CD4-positive, alpha-beta T cell treated with Interleukin-21 for 1 hour (primary cell): ENCODE data around the gene TJAP1.
"Not testable (repeated sequence)": the region's sequence is repeated elsewhere in the genome, so short reads cannot be mapped to it uniquely, and the experiment has no call there.

Source experiments
- DNase-seq: peaks from one replicate; pipeline ENCODE4 v3.0.0-alpha.2; 2020

TJAP1 gene

DNA sequence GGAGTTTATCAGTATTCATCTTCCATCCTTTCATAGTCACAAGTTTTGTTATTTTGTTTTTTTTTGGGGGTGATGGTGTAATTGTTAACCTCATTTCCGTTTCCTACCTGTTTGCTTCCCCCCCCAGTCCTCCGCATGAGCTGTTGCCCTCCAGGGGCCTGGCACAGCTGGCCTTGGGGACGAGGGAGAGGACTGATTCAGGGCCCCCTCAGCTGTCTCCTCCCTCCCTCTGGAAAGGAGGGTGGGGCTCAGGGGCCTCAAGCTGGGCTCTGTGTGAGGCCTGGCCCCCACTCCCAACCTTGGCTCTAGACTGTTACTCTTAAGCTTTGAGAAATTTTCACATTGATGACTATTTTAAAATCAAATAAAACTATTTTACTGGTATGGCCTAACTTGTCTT lies 28.8 kb downstream of the TJAP1 start:
- no peak for DNase-seq

- DNase-seq, result peak; percentile 85
These were observed 29.5 kb downstream of the TJAP1 start for GRCh38 chr6:43506667-43507471.

DNA sequence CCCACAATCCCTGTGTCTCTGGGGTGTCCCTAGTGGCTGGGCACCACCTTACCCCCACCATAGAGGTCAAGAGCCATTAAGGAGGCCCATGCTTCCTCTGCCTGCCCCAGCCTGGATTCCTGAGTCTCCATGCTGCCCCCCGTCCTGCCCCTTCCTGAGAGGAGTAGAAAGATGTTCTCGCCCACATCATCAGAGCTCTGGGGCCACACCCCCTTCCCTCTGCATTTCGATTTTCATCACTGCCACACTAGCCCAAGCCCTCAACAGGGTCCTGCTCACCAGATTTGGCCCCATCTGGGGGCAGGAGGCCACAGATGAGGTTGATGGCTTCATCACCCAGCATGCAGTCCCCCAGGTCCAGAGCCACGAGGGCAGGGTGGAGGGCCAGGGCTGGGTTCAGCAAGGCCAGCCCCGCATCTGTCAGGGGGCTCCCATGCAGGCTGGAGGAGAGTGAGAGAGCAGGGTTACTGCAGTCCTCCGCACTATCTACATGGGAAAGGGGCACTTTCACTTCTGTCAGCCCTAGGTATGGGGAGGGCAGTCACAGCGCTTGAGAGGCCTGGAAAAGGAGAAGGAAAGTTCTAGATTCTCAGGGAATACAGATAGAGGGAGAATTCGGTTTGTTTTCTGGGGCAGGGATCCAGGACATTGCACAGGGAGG lies 31.2 kb downstream of the TJAP1 start:
- no peak for DNase-seq

GRCh38 chr6:43509142-43509983 lies 32.0 kb downstream of the TJAP1 start:
- DNase-seq, result no peak

DNA sequence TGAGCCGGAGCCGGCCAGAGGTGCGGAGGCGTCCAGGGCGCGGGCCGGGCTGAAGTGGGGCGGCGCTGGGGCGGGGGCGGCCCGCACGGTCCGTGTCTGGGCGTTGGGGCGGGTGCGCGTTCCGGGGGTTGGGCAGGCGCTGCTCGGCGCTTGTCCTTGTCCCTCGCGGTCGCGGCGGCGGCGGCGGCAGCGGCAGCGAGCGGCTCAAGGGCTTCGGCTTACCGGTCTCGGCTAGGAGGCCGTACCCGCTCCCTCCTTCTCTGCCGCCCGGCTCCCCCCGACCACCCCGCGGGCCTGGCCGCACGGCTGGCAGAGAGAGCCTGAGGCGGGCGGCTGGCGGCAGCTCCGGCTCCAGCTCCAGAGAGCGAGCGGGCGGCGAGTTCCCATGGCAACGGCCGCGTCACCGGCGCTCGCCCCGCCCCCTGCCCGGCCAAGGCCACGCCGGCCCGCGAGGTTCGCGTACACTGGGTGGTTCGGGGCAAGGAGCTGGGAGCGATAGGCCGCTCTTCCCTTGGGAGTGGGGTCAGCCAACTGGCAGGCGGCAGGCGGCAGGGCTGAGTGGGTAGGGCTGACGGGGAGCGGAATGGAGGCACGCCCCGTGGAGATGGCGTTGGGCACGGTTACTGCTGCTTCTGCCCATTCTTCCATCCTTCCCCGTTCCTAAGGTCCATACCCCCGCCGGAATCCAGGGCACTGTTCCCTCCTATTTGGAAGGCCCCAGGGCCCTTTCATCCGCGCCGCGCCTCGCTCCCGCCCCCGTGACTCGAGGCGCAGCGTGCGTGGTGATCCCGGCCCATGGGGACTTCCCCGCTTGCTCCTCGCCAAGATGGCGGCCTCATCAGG lies 32.8 kb downstream of the TJAP1 start, which contains the start of gene LRRC73:
Gene LRRC73 (minus strand): TSS at position 363 of the 843 bp plus-strand sequence. CDS start 561 bp downstream, outside the sequence.
- peak; percentile 81 for DNase-seq

- no peak for DNase-seq
These were observed 33.4 kb downstream of the TJAP1 start for GRCh38 chr6:43510827-43511163.

- no peak for DNase-seq
These were observed 34.5 kb downstream of the TJAP1 start for GRCh38 chr6:43511824-43512415.

- DNase-seq, result no peak
These were observed 38.4 kb downstream of the TJAP1 start for GRCh38 chr6:43515808-43516207.

- no peak for DNase-seq
These were observed 39.0 kb downstream of the TJAP1 start for GRCh38 chr6:43516367-43516696.

GRCh38 chr6:43516697-43517504 lies 39.5 kb downstream of the TJAP1 start, which contains the start of the genes POLR1C and YIPF3:
POLR1C (plus strand) TSS chr6:43517089; CDS start chr6:43517110, 21 bp downstream.
YIPF3 (minus strand) TSS chr6:43516926; CDS start chr6:43516807, 119 bp downstream.
- DNase-seq, result peak; percentile 96

DNA sequence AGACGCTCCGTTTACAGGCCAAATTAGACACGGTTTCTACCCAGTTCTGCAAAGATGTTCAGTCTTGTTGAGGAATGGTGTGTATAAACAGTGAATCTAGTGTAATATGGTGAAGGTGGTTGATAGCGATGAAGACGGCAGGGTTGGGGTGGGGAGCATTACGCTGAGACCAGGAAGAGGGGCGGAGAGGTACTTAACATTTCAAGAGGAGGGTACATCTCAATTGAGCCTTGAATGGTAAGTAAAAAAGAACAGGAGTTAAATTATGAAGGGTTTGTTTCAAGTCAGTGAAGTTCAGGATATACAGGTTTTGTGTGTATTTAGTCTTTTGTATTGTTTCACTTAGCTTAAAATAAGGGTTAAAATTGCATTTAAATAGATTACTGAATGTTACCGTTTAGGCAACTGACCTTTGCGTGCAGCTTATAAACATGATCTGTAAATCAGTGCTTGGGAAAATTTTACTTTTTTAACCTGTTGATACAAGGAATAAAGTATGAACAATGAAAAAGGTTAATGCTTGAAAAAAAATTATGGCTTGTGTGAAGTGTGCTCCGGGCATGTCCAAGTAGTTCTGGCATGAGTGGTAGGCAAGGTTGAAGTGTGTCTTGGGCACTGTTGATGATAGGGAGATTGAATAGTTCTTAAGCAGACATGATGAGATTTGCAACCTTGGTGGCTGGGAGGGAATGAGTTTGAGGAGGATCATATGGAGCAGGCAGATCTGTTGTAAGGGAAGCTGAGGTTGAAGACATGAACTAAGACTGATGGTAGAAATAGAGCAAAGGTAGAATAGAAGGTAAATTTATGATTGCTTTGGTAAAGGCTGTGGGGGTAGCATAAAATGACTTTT lies 40.4 kb downstream of the TJAP1 start:
- no peak for DNase-seq

- no peak for DNase-seq
These were observed 42.7 kb downstream of the TJAP1 start for GRCh38 chr6:43520097-43520496.

- DNase-seq, result no peak
These were observed 44.5 kb downstream of the TJAP1 start for GRCh38 chr6:43521836-43522235.

DNA sequence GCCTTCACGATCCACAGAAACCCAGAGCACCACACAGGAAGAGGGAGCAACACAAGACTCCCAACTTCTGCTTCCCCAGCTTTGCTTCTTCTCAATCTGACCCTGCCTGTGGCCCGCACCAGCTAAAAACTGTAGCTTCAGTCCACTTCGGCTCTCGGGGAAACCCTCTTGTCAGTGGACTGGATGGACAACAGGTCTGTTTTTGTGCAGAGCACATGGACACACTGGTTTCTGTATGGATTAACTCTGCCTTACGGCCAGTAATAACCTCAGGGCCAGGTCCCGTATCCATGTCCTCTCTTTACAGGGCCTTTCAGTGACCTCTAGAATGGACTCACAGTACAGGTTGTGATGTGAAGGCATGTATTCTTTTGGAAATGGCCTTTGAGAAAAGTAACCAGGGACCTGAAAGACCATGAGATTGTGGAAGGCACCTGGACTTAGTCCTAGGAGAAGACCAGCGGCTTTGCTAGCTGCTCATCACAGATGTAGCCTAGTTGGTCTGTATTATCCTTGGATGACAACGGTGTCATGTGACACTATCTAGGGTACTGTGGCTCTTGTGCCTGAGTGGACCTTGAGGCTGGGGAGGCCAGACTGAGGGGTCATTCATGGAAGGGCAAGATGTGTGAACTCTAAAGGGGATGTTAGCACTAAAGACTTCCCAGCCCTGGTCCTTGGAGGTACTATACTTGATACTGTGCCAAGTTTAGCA lies 45.3 kb downstream of the TJAP1 start:
- no peak for DNase-seq

GRCh38 chr6:43523284-43523683 lies 45.9 kb downstream of the TJAP1 start:
- DNase-seq, result no peak

- no peak for DNase-seq
These were observed 47.2 kb downstream of the TJAP1 start for GRCh38 chr6:43524483-43524961.

GRCh38 chr6:43532201-43532600 lies 54.8 kb downstream of the TJAP1 start:
- DNase-seq, result no peak

- not testable (repeated sequence) for DNase-seq
These were observed 61.6 kb downstream of the TJAP1 start for GRCh38 chr6:43538986-43539385.

DNA sequence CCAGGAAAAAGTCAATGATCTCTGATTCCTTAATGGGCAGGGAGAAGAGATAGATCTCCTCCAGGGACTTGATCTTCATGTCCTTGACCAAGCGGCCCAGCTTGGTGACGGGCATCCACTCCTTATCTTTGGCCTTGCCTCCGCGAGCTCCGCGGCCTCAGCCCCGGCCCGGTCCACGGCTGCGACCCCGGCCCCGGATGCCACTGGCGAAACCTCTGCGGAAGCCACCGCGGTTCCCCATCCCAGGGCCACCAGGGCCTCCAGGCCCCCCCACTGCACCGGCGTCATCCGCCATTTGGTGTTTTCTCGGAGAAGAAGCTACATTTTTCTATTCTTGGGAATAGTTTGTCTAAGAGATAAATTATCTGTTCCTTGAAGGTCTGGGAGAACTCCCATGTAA lies 62.0 kb downstream of the TJAP1 start:
- not testable (repeated sequence) for DNase-seq
